GM18505 (cell line): Measurements from ENCODE around the gene STK38L.

Experiments used
- ATAC-seq: cut with Tn5 transposase; IDR thresholded peaks from one replicate; pipeline ENCODE4 v1.9.1; 2021; ENCODE audit not compliant: unreplicated experiment
- POLR2A ChIP-seq: IDR thresholded peaks from 4 replicates; pipeline ENCODE4 v1.6.1; 2011; ENCODE audit warnings: borderline replicate concordance; ENCODE audit not compliant: insufficient read depth, insufficient read length; ENCODE audit errors: extremely low read depth

Gene STK38L

DNA sequence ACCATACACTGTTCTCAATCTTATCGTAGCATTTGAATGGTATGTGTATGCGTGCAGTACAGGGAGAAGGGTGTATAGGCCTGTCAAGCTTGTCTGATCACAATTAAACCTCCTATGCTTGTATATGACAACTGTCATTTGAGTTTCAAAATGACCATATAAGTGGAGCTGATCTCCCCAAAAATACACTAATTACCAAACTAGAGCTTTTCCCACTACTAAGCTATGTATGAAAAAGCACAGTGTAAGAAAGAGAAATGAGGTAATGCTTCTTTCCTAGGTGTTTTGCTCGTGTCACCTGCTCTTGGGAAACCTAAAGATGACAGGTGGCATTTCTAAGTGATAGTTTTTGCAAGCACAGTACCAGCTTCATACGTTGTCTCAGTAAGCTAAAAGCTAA is 1.1 kb upstream of the STK38L start:
- no peak for ATAC-seq
- TF ChIP-seq POLR2A, result no peak

DNA sequence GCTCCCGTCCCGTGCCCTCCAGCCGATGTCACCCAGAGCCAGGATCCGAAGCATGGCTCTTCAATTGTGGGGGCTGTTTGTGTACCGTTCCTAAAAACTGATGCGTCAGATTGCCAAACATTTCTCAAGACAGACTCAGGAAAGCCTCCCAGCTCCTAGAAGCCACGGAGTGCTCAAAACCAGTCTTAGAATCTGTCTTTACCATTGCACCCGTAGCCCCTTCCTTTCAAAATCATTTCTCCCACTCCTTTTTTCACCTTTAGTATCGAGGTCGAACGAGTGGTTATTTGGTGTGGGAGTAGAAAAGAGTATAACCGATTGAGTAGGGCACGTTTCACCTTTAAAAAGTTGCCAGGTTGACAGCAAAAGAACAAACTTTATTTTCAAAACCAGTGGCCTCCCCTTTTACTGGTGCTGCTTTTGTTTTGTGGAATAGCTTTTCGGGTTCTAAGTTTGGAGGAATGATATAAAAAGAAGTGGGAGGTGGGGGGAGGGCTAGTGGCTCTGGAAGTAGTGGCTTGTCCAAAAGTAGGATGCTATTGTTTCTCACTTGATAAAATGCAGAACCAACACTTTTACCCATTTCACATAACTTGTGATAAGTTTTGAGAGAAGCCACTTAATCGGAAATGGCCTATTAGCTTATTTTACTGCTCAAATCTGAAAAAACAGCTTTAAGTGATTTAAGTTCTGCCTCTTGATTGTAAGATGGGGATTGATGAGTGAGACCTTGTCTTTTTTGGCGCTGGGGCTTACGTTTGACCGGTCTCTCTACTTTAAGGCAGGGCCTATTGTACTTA is 803 bp downstream of the STK38L start:
- ATAC-seq, result no peak
- TF ChIP-seq POLR2A, result no peak

DNA sequence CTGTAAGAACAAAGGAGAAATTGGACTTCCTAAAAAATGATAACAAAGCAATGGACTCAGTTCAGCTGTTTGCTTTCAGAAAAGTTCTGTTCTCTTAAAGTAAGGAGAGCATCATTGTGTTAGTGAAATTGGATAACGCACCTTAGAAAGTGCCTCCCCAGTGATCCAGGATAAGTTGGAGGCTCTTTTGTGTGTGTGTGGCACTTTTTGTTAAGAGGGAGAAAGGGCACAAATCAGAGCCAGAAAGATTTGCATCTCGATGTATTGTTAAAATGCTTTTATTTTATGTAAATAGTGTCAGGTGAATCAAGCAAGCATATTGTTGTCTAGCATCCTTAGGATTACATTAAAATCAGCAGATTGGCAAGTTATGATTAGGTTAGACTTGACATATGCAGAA is 2.1 kb downstream of the STK38L start:
- no peak for TF ChIP-seq POLR2A
- ATAC-seq, result no peak

DNA sequence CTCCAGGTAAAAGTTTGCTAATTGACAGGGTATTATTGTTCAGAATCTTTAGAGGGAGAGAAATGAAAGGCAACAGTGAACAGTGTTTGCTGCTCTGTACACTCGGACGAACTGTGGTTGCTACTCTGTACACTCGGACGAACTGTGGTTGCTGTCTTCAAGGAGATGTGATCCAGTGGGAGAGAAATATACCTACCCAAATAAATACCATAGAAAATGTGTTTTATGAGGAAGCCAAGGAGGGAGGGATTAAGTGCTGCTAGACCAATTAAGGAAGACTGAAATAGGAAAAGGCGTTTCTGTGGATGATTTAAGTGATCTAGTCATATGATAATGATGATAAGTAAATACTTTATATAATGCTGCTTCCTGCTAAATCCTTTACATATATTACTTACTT is 2.7 kb downstream of the STK38L start:
- no peak for TF ChIP-seq POLR2A
- ATAC-seq, result no peak

DNA sequence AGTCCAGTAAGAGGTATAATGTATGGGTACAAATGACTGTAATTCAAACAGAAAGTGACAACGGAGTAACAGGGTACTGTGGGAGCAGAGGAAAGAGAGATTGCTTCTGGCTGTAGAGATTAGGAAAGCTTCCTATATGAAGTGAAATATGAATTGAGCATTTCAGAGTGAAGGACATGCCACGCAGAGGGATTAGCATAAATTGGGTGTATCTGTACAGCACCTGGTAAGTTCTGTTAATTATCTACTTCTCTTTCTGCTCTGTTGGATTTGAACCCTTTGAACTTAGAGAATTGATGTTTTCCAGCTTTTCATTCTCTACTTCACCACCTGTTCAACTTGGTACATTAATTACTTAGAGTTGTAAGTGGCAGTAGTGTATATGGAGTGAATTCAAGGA is 8.8 kb downstream of the STK38L start:
- ATAC-seq, result no peak

DNA sequence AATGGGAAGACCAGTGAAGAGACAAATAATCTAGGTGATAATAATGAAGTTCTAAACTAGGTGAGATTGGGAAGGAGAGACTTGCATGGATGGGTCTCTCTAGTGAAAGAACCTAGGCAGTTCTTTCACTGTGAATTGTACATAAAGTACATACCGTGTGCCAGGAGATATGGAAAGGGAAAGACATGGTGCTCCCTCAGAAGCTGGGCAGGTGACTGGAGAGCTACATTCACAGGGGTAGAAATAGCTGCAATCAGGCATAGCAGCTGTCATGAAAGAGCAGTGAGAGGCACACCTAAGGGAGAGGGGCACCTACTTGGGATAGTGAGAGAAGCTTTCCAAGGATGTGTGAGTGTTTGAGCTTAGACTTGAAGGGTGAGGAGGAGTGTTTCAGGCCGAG is 9.3 kb downstream of the STK38L start:
- no peak for ATAC-seq

More for the DNA sequence above, 8.8 kb downstream of the STK38L start:
- TF ChIP-seq POLR2A, result no peak

DNA sequence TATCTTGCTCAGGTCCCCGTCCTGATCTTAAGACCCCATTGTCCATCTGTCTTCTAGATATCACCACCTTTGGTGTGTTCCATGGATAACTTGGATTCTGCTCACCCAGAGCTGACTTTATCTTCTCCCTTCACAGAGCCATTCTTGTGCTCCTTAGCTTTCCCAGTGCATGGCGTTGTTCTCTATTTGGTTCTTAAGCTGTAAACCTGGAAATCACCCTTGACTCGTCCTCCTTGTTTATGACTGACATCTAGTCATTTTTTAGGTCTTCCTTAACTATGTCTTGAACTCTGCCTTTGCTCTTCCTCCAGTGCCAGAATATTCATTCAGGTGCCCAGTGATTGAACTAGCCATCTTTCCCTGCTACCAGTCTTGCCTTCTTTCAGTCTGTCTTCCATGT is 11.7 kb downstream of the STK38L start:
- no peak for TF ChIP-seq POLR2A
- no peak for ATAC-seq

More for the DNA sequence above, 9.3 kb downstream of the STK38L start:
- TF ChIP-seq POLR2A, result no peak

DNA sequence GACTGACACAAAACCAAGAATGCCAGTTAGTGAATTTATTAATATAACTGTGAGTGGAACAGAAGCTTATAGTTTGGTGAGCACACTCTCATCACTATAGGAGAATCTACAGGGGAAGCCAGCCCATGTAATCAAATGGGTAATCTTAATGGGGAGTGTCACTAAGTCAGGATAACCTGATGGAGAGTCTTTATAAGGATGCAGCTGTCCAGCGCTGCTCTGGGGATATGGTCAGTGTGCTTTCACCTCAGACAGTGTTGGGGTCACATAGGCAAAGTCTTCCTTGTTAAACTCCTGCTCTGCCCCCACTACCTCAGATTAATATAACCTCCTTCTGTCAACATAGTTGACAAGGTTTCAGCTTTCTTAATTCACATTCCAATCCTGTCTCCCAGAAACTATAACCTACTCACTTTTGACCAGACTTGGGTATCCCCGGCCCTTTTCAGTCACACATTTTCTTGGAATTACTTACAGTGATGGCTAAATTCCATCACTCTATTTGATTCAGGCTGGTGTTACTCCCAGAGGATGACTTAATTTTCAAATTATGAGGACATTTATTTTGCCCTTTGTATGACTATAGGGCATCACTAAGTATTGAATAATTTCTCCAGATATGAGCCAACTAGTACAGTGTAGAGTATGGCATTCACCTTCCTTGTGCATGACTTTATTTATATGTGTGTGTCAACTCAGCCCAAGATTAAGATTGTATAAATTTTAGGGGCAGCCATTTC is 13.2 kb downstream of the STK38L start:
- ATAC-seq, result no peak
- no peak for TF ChIP-seq POLR2A

DNA sequence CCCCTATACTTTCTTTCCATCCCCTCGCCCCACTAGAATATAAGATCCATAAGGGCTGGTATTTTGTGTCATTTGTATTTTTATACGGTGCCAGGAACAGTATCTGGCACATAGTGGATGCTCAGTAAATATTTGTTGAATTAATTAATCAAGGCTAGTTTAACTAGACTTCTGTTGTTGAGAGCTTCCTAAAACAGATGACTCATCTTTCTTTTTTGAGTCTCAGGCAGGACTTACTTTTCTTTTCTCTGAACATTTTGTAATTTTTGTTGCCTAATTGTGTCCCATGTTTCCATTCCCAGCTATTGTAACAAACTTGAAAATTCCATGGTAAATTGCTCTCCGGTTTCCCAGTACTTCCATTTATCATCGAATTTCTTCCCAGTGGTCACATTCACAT is 16.7 kb downstream of the STK38L start:
- no peak for ATAC-seq
- no peak for TF ChIP-seq POLR2A

DNA sequence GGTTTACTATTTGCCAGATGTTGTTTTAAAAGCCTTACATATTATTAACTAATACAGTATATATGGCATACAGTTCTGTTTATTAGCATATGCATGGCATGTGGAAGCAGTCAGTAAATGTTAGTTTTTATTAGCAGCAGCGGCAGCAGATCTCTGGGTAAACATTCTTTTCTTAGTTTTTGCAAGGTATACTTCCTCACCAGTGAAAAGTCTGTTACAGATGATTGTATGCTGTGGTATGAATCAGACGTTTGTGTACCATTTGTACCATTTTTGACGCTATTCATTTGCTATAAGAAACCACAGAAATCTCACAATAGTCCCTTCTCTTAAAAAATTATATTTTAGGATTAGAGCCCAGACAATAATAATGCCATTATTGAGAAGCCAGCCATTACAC is 17.8 kb downstream of the STK38L start:
- TF ChIP-seq POLR2A, result no peak
- ATAC-seq, result no peak

DNA sequence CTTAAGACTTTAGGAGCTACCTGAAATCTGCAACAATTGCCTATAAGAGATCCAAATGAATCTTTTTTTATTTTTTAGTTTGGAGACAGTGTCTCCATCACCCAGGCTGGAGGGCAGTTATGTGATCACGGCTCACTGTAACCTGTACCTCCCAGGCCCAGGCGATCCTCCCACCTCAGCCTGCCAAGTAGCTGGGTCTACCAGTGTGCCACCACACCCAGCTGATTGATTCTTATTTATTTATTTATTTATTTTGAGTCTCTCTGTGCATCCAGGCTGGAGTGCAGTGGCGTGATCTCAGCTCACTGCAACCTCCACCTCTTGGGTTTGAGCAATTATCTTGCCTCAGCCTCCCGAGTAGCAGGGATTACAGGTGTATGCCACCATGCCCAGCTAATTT is 26.1 kb downstream of the STK38L start:
- TF ChIP-seq POLR2A, result no peak
- ATAC-seq, result no peak

DNA sequence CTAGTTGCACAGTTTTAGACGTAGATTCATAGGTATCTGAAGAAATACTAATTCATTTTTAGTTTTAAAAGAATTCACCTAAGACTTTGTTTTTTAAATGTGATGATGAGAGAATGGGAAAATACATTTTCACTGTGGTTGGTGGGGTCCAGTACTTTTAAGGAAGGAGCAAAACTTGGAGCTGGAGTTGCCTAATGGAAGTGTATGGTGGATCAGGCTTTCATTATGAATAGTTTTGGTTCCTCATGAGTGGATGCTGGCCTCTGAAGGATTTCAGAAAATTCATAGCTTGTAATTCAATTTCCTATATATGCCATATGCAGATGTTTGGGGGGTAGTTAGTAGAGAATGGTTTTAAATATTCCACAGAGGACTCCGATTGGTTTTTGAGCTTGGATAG is 27.1 kb downstream of the STK38L start:
- TF ChIP-seq POLR2A, result no peak
- no peak for ATAC-seq

DNA sequence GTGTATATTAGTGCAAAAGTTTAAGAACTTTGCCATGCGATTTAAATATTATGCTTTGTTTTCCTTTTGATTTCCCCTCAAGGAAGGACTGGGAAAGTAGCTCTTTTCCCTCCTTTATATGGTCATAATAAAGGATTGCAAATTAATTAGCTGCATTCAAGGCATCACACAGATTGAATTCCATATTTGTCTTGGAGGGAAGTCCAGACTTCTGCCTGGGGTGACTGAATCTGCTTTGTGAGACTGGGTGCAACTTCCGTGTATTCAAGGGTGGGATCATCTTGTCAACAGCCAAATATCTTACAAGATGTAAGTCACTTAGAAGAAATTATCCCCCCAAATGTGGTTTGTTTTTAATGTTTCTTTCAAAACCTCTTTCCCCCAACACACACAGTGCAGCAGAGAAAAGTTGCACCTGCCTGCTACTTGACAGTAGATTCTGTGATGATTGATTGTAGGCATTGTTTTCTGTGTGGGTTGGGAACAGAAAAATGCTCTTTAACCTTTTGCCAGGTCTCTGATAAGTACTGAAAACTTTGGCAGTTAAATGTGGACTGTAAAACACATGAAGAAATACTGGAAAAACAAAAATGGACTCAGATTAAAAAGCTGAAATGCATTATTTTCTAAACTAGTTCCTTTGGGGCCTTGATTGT is 28.4 kb downstream of the STK38L start:
- TF ChIP-seq POLR2A, result no peak
- ATAC-seq, result no peak

DNA sequence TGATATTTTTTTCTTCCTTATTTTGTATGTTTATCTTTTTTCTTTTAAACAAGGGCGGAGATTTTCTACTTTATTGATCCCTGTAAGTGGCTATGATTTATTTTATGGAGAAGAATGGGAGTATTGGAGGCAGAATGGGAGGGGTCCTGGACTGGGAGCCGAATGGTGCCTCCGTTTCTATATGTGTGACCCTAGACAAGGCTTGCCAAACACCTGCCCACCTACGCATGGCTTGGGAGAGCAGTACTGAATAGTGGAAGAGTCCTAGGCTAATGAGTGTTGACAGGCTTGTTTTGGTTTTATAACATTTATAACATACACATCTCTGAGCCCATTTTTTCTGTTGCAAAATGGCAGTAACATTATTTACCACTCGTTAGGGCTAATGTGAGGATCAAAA is 29.0 kb downstream of the STK38L start:
- ATAC-seq, result no peak
- no peak for TF ChIP-seq POLR2A
